WERI-Rb-1 (cell line): Measurements from ENCODE around the gene SV2C.

Experiments
- DNase-seq: peaks from one replicate; pipeline ENCODE4 v3.0.0-alpha.2; 2020
- H3K27ac ChIP-seq: fragments of 250-450 bp; sonication (Bioruptor Pico); 2 replicates; pipeline ENCODE4 v1.5.1; 2020; ENCODE audit warnings: mild to moderate bottlenecking, moderate library complexity
- H3K27me3 ChIP-seq: fragments of 250-450 bp; sonication (Bioruptor Pico); 2 replicates; pipeline ENCODE4 v1.5.1; 2021; ENCODE audit warnings: mild to moderate bottlenecking, low read depth, moderate library complexity; ENCODE audit not compliant: insufficient read depth, severe bottlenecking
- H3K36me3 ChIP-seq: fragments of 250-450 bp; sonication (Bioruptor Pico); 2 replicates; pipeline ENCODE4 v1.5.1; 2020; ENCODE audit warnings: mild to moderate bottlenecking, moderate library complexity
- H3K4me3 ChIP-seq: 2 replicates; pipeline ENCODE4 v1.5.1; 2011; ENCODE audit warnings: low read depth, mild to moderate bottlenecking, control low read depth, low read length
- H3K9me3 ChIP-seq: fragments of 250-450 bp; sonication (Bioruptor Pico); 2 replicates; pipeline ENCODE4 v1.5.1; 2021; ENCODE audit warnings: mild to moderate bottlenecking, moderate library complexity; ENCODE audit not compliant: severe bottlenecking
- TF ChIP-seq, protein P1 (sequence below): IDR thresholded peaks from 2 replicates; pipeline ENCODE4 v1.5.1; 2011; ENCODE audit warnings: low read depth, mild to moderate bottlenecking, control low read depth, inconsistent platforms, low read length

Gene SV2C

DNA sequence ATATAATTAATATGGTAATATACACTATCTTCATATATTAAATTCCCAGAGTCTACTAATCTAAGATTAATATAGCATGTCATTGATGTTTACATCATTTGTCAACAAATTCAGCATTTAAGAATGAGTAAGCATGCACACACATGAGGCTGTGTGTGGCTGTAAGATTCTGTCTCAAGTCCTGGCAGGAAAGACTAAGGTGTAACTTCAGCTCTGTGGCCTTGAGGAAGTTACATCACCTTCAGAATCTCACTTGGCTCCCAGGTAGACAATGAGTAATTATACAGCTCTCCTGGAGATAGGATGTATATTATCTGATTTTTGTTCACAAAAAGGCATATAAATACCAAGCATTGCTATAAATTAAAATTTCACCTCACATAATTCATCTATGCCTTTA, 200.5 kb downstream of the SV2C start:
- Histone ChIP-seq H3K36me3 (no peaks in the 10 kb centered on the region), H3K27ac (no peak overlapping the region), H3K4me3 (no peak overlapping the region), H3K27me3 (no peaks in the 10 kb centered on the region), H3K9me3 (no peaks in the 10 kb centered on the region)
- TF ChIP-seq, protein P1, sequence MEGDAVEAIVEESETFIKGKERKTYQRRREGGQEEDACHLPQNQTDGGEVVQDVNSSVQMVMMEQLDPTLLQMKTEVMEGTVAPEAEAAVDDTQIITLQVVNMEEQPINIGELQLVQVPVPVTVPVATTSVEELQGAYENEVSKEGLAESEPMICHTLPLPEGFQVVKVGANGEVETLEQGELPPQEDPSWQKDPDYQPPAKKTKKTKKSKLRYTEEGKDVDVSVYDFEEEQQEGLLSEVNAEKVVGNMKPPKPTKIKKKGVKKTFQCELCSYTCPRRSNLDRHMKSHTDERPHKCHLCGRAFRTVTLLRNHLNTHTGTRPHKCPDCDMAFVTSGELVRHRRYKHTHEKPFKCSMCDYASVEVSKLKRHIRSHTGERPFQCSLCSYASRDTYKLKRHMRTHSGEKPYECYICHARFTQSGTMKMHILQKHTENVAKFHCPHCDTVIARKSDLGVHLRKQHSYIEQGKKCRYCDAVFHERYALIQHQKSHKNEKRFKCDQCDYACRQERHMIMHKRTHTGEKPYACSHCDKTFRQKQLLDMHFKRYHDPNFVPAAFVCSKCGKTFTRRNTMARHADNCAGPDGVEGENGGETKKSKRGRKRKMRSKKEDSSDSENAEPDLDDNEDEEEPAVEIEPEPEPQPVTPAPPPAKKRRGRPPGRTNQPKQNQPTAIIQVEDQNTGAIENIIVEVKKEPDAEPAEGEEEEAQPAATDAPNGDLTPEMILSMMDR: no peak
- DNase-seq: no peak

GRCh38 chr5:76289692-76290091, 206.5 kb downstream of the SV2C start:
- no peak for DNase-seq
- Histone ChIP-seq H3K4me3 (no peak overlapping the region), H3K27me3 (no peaks in the 10 kb centered on the region), H3K36me3 (no peaks in the 10 kb centered on the region), H3K9me3 (no peaks in the 10 kb centered on the region), H3K27ac (no peak overlapping the region)
- TF ChIP-seq, protein P1: no peak

GRCh38 chr5:76290321-76290757, 207.2 kb downstream of the SV2C start:
- no peaks in the 10 kb centered on the region for H3K36me3 ChIP-seq
- no peak for DNase-seq
- H3K9me3 ChIP-seq: no peaks in the 10 kb centered on the region

GRCh38 chr5:76291305-76292077, 208.3 kb downstream of the SV2C start:
- Histone ChIP-seq H3K9me3 (no peaks in the 10 kb centered on the region), H3K36me3 (no peaks in the 10 kb centered on the region), H3K27me3 (no peaks in the 10 kb centered on the region), H3K27ac (no peak overlapping the region), H3K4me3 (no peak overlapping the region)
- DNase-seq: no peak
- TF ChIP-seq, protein P1: no peak

More at GRCh38 chr5:76290321-76290757, 207.2 kb downstream of the SV2C start:
- H3K4me3 ChIP-seq: no peak overlapping the region
- no peak overlapping the region for H3K27ac ChIP-seq
- H3K27me3 ChIP-seq: no peaks in the 10 kb centered on the region
- TF ChIP-seq, protein P1: no peak

GRCh38 chr5:76292620-76293322, 209.6 kb downstream of the SV2C start:
- TF ChIP-seq, protein P1: no peak
- no peak overlapping the region for H3K4me3 ChIP-seq
- no peaks in the 10 kb centered on the region for H3K27me3 ChIP-seq
- no peaks in the 10 kb centered on the region for H3K9me3 ChIP-seq
- no peaks in the 10 kb centered on the region for H3K36me3 ChIP-seq
- no peak for DNase-seq
- H3K27ac ChIP-seq: no peak overlapping the region
